ENCODE results near the gene RFXAP.

RFXAP gene

DNA sequence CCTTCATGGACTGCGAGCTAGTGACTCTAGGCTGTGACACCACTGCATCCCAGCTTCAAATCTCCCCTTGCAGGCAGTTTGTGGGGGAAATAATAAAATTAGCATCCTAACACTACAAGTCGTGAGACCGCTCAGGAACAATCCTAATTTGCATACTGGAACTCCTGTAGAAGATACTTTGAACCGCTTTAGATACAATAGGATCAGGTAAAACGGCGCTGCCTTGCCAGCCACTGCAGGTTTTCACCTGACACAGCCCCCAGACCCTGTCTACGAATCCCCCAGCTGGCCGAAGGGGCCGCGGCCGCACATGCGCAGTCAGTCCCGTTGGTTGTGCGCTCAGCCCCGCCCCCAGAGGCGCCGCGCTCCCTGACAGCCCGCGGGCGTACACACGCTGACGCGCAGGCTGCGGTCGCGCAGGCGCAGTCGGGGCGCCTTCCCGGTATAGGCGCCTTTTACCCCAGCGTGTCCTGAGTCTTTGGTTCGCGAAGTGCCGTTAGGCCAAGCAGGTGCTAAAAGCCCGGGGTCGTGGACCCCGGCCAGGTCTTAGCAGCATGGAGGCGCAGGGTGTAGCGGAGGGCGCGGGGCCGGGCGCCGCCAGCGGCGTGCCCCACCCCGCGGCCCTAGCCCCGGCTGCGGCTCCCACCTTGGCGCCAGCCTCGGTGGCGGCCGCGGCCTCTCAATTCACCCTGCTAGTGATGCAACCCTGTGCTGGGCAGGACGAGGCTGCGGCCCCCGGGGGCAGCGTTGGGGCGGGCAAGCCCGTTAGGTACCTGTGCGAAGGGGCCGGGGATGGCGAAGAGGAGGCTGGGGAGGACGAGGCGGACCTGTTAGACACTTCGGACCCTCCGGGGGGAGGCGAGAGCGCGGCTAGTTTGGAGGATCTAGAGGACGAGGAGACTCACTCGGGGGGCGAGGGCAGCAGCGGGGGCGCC is at the start of gene RFXAP:
TSS of gene RFXAP (plus strand) at position 419 of the 935 bp plus-strand sequence. CDS start at position 555, 136 bp downstream.
- TF ChIP-seq, protein P1, sequence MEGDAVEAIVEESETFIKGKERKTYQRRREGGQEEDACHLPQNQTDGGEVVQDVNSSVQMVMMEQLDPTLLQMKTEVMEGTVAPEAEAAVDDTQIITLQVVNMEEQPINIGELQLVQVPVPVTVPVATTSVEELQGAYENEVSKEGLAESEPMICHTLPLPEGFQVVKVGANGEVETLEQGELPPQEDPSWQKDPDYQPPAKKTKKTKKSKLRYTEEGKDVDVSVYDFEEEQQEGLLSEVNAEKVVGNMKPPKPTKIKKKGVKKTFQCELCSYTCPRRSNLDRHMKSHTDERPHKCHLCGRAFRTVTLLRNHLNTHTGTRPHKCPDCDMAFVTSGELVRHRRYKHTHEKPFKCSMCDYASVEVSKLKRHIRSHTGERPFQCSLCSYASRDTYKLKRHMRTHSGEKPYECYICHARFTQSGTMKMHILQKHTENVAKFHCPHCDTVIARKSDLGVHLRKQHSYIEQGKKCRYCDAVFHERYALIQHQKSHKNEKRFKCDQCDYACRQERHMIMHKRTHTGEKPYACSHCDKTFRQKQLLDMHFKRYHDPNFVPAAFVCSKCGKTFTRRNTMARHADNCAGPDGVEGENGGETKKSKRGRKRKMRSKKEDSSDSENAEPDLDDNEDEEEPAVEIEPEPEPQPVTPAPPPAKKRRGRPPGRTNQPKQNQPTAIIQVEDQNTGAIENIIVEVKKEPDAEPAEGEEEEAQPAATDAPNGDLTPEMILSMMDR (IDR thresholded peaks at IDR 0.05; ENCODE audit: insufficient read depth, low read depth, low read length, missing control alignments) = peak; percentile 8
- H3K4me3 ChIP-seq (ENCODE audit: low read depth, low read length) = peak within 1 kb of the TSS; percentile 86
- peak; percentile 95 for DNase-seq (ENCODE audit: low read depth)

DNA sequence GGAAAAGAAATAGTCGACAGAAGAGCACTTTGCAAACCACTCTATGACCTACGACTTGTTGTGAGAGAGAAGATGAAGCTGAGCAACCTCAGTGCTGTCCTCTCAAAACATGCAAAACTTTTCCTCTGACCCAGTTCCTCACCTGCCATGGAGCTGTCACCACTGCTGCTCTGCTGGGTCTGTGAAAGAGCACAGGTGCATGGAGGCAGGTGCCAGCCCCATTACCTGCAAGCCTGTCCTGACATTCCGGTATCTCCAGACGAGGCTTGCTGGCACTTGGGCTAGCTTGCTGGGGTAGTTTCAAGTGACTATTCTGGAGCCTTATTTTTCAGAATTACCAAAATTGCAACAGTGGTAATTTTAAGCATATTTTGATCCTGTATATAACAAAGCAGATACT is 49.5 kb upstream of the RFXAP start:
- TF ChIP-seq, protein P1 (IDR thresholded peaks at IDR 0.05; ENCODE audit: insufficient read depth, low read depth, low read length, missing control alignments) = no peak
- no peak for DNase-seq (ENCODE audit: low read depth)

GRCh38 chr13:36770741-36771140 is 48.3 kb upstream of the RFXAP start:
- no peak overlapping the region for H3K4me3 ChIP-seq (ENCODE audit: low read depth, low read length)
- TF ChIP-seq, protein P1 (IDR thresholded peaks at IDR 0.05; ENCODE audit: insufficient read depth, low read depth, low read length, missing control alignments) = no peak
- no peak for DNase-seq (ENCODE audit: low read depth)

More for the DNA sequence above, 49.5 kb upstream of the RFXAP start:
- H3K4me3 ChIP-seq (ENCODE audit: low read depth, low read length) = no peak overlapping the region

GRCh38 chr13:36772853-36773252 is 46.2 kb upstream of the RFXAP start:
- DNase-seq (ENCODE audit: low read depth) = no peak
- TF ChIP-seq, protein P1 (IDR thresholded peaks at IDR 0.05; ENCODE audit: insufficient read depth, low read depth, low read length, missing control alignments) = no peak
- H3K4me3 ChIP-seq (ENCODE audit: low read depth, low read length) = no peak overlapping the region

DNA sequence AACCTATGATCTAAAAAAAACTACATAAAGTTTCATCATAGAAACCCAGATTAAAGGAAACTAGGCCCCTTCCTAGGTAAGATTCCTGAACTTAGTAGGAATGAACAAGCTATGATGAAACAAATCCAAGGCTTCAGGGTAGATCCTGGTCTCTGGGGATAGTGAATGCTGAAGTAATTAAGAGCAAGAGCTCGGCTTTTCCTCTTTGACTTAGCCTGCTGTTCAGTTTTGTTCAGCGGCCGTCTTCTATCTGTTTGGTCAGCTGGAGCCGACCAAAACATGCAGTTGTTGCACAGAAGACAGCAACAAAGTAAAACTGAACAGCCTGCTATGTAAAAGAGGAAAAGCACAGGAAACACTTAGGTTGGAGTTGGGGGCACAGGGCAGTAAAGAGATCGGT is 44.1 kb upstream of the RFXAP start:
- H3K4me3 ChIP-seq (ENCODE audit: low read depth, low read length) = no peak overlapping the region

DNA sequence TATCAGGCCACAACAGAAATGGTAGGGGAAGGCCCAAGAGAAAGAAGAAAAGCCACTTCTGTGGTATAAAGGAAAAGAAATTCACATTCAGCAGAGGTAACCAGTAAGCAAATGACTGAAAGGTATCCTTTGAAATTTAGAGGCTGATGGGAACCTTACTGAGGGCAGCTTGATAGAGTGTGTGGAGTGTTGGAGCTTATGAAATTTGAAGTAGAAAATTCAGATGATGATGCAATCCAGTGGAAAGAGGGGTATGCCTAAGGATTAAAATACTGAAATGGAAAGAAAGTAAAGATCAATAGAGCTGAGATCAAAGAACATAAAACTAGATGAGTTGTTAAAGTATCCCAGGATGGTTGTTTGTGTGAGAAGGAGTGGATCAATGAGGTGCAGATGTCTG is 42.8 kb upstream of the RFXAP start:
- TF ChIP-seq, protein P1 (IDR thresholded peaks at IDR 0.05; ENCODE audit: insufficient read depth, low read depth, low read length, missing control alignments) = no peak
- DNase-seq (ENCODE audit: low read depth) = no peak
- no peak overlapping the region for H3K4me3 ChIP-seq (ENCODE audit: low read depth, low read length)

More for the DNA sequence above, 44.1 kb upstream of the RFXAP start:
- no peak for DNase-seq (ENCODE audit: low read depth)
- TF ChIP-seq, protein P1 (IDR thresholded peaks at IDR 0.05; ENCODE audit: insufficient read depth, low read depth, low read length, missing control alignments) = no peak
